Ishikawa (cell line): ENCODE results near the gene SELENOP.

ENCODE experiments used
- CEBPB ChIP-seq: IDR thresholded peaks from 2 replicates; pipeline ENCODE4 v1.6.1; 2012
- CREB1 ChIP-seq: IDR thresholded peaks from 2 replicates; pipeline ENCODE4 v1.6.1; 2012; ENCODE audit warnings: low read depth
- EP300 ChIP-seq: IDR thresholded peaks from 2 replicates; pipeline ENCODE4 v1.6.1; 2012; ENCODE audit warnings: borderline replicate concordance
- FOXM1 ChIP-seq: IDR thresholded peaks from 2 replicates; pipeline ENCODE4 v1.6.1; 2012; ENCODE audit warnings: low read depth, borderline replicate concordance
- NFIC ChIP-seq: IDR thresholded peaks from 2 replicates; pipeline ENCODE4 v1.6.1; 2012
- RAD21 ChIP-seq: IDR thresholded peaks from 2 replicates; pipeline ENCODE4 v1.6.1; 2012; ENCODE audit warnings: low read depth
- REST ChIP-seq: IDR thresholded peaks from 2 replicates; pipeline ENCODE4 v1.6.1; 2012; ENCODE audit warnings: low read depth, mild to moderate bottlenecking
- TAF1 ChIP-seq: IDR thresholded peaks from 2 replicates; pipeline ENCODE4 v1.6.1; 2012; ENCODE audit warnings: low read depth, mild to moderate bottlenecking
- TCF12 ChIP-seq: IDR thresholded peaks from 2 replicates; pipeline ENCODE4 v1.6.1; 2012; ENCODE audit warnings: low read depth
- TEAD4 ChIP-seq: IDR thresholded peaks from 2 replicates; pipeline ENCODE4 v1.6.1; 2012
- USF1 ChIP-seq: IDR thresholded peaks from 2 replicates; pipeline ENCODE4 v1.6.1; 2012
- YY1 ChIP-seq: IDR thresholded peaks from 2 replicates; pipeline ENCODE4 v1.6.1; 2012; ENCODE audit warnings: low read depth
- ZBTB7A ChIP-seq: IDR thresholded peaks from 2 replicates; pipeline ENCODE4 v1.6.1; 2012; ENCODE audit warnings: low read depth
- TF ChIP-seq, protein P1 (sequence below): IDR thresholded peaks from 2 replicates; pipeline ENCODE4 v1.6.1; 2012

The SELENOP gene

DNA sequence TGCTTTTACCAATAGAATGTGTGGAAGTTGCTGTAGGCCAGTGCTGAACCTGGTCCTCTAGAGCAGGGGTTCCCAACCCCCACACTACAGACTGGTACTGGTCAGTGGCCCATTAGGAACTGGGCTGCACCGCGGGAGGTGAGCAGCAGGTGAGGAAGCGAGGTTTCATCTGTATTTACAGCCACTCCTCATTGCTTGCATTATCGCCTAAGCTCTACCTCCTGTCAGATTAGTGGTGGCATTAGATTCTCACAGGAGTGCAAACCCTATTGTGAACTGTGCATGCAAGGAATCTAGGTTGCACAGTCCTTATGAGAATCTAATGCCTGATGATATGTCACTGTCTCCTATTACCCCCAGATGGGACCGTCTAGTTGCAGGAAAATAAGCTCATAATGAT is 61.2 kb downstream of the SELENOP start:
- no peak for TF ChIP-seq REST
- no peak for TF ChIP-seq YY1
- TF ChIP-seq TCF12, result no peak
- no peak for TF ChIP-seq ZBTB7A
- TF ChIP-seq NFIC, result no peak
- no peak for TF ChIP-seq TAF1
- no peak for TF ChIP-seq CEBPB
- TF ChIP-seq EP300, result no peak
- TF ChIP-seq RAD21, result no peak
- TF ChIP-seq USF1, result no peak
- TF ChIP-seq, protein P1, sequence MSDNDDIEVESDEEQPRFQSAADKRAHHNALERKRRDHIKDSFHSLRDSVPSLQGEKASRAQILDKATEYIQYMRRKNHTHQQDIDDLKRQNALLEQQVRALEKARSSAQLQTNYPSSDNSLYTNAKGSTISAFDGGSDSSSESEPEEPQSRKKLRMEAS, result no peak
- no peak for TF ChIP-seq CREB1
- no peak for TF ChIP-seq TEAD4
- TF ChIP-seq FOXM1, result no peak
